ENCODE data around the gene ALG12. TPM values are rescaled to one million over a fixed set of nuclear protein-coding genes. Genes with fewer than 3 reads are reported as not detected.

The ALG12 gene
- total RNA-seq, 2 experiments from 2014 or later, result 11.4 to 11.7 TPM

DNA sequence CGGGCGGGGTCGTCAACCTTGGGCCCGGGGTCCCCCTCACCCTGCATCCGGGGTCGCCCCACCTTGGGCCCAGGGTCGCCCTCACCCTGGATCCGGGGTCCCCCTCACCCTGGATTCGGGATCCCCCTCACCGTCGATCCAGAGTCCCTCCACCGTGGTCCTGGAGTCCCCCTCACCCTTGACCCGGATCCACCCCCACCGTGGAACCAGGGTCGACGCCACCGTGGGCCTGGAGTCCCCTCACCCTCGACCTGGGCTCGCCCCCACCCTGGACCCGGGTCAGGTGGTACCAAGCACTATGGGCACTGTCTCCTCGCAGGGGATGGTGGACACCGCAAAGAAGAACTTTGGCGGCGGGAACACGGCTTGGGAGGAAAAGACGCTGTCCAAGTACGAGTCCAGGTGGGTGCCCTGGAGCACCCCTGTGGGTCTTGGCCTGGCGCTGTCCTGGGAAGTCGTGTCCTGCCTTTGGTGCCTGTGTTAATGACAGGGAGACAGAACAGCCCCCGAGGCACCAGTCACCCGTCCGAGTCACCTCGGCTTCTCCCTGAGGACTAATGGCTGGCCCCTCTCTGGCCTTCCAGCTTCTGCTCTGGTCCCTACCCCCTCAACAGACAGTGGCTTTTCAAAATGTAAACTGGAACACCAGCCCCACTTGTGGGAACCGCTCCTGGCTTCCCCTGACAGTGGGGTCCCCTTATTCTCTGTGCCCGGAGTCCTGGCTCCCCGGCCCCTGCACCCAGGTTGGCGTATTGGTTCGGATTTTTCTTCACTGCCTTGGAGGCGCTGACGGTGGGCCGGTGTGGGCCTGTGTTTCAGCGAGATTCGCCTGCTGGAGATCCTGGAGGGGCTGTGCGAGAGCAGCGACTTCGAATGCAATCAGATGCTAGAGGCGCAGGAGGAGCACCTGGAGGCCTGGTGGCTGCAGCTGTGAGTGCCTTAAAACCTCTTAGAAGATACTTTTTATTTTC is 958 bp upstream of the ALG12 start:
- no TSS peak for BruUV-seq (replicated peaks)
- H3K4me2 ChIP-seq (ENCODE audit: low read length), result peak overlapping the region; percentile 97
- H3K4me1 ChIP-seq (ENCODE audit: insufficient read depth, low read length, poor library complexity, severe bottlenecking), result peaks cover 28% of the 10 kb centered on the region
- peaks cover 8% of the 10 kb centered on the region; the same call in 1 of the 2 replicates for H3K79me2 ChIP-seq (ENCODE audit: insufficient read depth, low read depth, low read length)
- intact Hi-C loops (cut with micrococcal nuclease; ENCODE audit: unreplicated experiment), result loop anchor here (2.0 kb wide), 1 partner anchor 66 kb away; the partner anchor contains the start of gene ZBED4
- H2AFZ ChIP-seq (ENCODE audit: low read length), result no peak overlapping the region
- no peaks in the 10 kb centered on the region for H3K36me3 ChIP-seq (ENCODE audit: insufficient read depth, low read length)
- DNase-seq (ENCODE audit: low spot score), result no peak
- H4K20me1 ChIP-seq (ENCODE audit: insufficient read depth, low read length), result no peaks in the 10 kb centered on the region
- no peaks in the 10 kb centered on the region for H3K9me3 ChIP-seq (ENCODE audit: low read length)
- CTCF ChIA-PET (ENCODE audit: unreplicated experiment), result no interaction called here
- no peaks in the 10 kb centered on the region for H3K9me2 ChIP-seq (ENCODE audit: insufficient read depth, low read length)
- peak overlapping the region; percentile 82 for H3K4me3 ChIP-seq (ENCODE audit: low read depth, low read length, poor library complexity, severe bottlenecking)
- POLR2A ChIA-PET, result no interaction called here
- no peak overlapping the region for H3K27ac ChIP-seq (ENCODE audit: low read depth, low read length, poor library complexity, severe bottlenecking)
- TF ChIP-seq, protein P1, sequence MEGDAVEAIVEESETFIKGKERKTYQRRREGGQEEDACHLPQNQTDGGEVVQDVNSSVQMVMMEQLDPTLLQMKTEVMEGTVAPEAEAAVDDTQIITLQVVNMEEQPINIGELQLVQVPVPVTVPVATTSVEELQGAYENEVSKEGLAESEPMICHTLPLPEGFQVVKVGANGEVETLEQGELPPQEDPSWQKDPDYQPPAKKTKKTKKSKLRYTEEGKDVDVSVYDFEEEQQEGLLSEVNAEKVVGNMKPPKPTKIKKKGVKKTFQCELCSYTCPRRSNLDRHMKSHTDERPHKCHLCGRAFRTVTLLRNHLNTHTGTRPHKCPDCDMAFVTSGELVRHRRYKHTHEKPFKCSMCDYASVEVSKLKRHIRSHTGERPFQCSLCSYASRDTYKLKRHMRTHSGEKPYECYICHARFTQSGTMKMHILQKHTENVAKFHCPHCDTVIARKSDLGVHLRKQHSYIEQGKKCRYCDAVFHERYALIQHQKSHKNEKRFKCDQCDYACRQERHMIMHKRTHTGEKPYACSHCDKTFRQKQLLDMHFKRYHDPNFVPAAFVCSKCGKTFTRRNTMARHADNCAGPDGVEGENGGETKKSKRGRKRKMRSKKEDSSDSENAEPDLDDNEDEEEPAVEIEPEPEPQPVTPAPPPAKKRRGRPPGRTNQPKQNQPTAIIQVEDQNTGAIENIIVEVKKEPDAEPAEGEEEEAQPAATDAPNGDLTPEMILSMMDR (conservative IDR thresholded peaks at IDR 0.05; ENCODE audit: low read length), result no peak
- no peak for TF ChIP-seq EZH2phosphoT487 (IDR thresholded peaks at IDR 0.05; ENCODE audit: borderline replicate concordance, low read depth, low read length)

- Histone ChIP-seq H4K20me1 (ENCODE audit: insufficient read depth, low read length) (no peaks in the 10 kb centered on the region), H3K4me3 (ENCODE audit: low read depth, low read length, poor library complexity, severe bottlenecking) (peak overlapping the region; percentile 82), H3K4me1 (ENCODE audit: insufficient read depth, low read length, poor library complexity, severe bottlenecking) (peaks cover 16% of the 10 kb centered on the region), H3K79me2 (ENCODE audit: insufficient read depth, low read depth, low read length) (peaks cover 8% of the 10 kb centered on the region; the same call in 1 of the 2 replicates), H3K36me3 (ENCODE audit: insufficient read depth, low read length) (no peaks in the 10 kb centered on the region), H3K27ac (ENCODE audit: low read depth, low read length, poor library complexity, severe bottlenecking) (no peak overlapping the region), H3K9me2 (ENCODE audit: insufficient read depth, low read length) (no peaks in the 10 kb centered on the region), H3K4me2 (ENCODE audit: low read length) (peak overlapping the region; percentile 100), H2AFZ (ENCODE audit: low read length) (no peak overlapping the region), H3K9me3 (ENCODE audit: low read length) (no peaks in the 10 kb centered on the region)
- DNase-seq (ENCODE audit: low spot score), result no peak
- intact Hi-C loops (cut with micrococcal nuclease; ENCODE audit: unreplicated experiment), result no loop called here
- no TSS peak for BruUV-seq (replicated peaks)
- no peak for TF ChIP-seq EZH2phosphoT487 (IDR thresholded peaks at IDR 0.05; ENCODE audit: borderline replicate concordance, low read depth, low read length)
- TF ChIP-seq, protein P1 (conservative IDR thresholded peaks at IDR 0.05; ENCODE audit: low read length), result no peak
- ChIA-PET CTCF (ENCODE audit: unreplicated experiment) (no interaction called here), POLR2A (no interaction called here)
These were observed 1.4 kb downstream of the ALG12 start for GRCh38 chr22:49916831-49917230.

DNA sequence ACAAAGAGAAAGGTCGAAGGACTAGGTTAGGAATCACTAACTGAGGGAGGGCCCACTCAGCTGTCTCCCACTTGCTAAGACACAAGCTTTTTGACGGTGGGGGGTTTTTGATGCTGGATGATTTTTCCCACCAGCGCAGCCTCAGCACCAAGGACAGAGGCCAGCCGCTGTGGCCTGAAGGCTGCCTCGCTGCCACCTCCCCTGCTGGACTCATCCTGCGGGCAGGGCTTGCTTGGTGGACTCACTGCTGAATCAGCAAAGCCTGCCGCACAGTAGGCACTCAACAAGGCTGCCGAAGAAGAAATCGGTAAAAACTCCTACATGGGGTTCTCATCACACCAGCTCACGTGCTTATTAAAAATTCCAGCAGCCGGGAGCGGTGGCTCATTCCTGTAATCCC is 2.6 kb downstream of the ALG12 start:
- Histone ChIP-seq H3K36me3 (ENCODE audit: insufficient read depth, low read length) (no peaks in the 10 kb centered on the region), H3K9me3 (ENCODE audit: low read length) (no peaks in the 10 kb centered on the region), H3K4me1 (ENCODE audit: insufficient read depth, low read length, poor library complexity, severe bottlenecking) (peaks cover 16% of the 10 kb centered on the region), H3K4me3 (ENCODE audit: low read depth, low read length, poor library complexity, severe bottlenecking) (no peak overlapping the region), H2AFZ (ENCODE audit: low read length) (no peak overlapping the region), H3K4me2 (ENCODE audit: low read length) (no peak overlapping the region), H3K9me2 (ENCODE audit: insufficient read depth, low read length) (no peaks in the 10 kb centered on the region), H3K79me2 (ENCODE audit: insufficient read depth, low read depth, low read length) (peaks cover 8% of the 10 kb centered on the region; the same call in 1 of the 2 replicates), H3K27ac (ENCODE audit: low read depth, low read length, poor library complexity, severe bottlenecking) (no peak overlapping the region), H4K20me1 (ENCODE audit: insufficient read depth, low read length) (no peaks in the 10 kb centered on the region)
- POLR2A ChIA-PET, result no interaction called here
- no peak for DNase-seq (ENCODE audit: low spot score)
- TF ChIP-seq, protein P1 (conservative IDR thresholded peaks at IDR 0.05; ENCODE audit: low read length), result no peak
- no peak for TF ChIP-seq EZH2phosphoT487 (IDR thresholded peaks at IDR 0.05; ENCODE audit: borderline replicate concordance, low read depth, low read length)
- intact Hi-C loops (cut with micrococcal nuclease; ENCODE audit: unreplicated experiment), result no loop called here
- no TSS peak for BruUV-seq (replicated peaks)
- CTCF ChIA-PET (ENCODE audit: unreplicated experiment), result no interaction called here

All from OCI-LY7 (cell line).